K562 (cell line): ENCODE measurements around the gene RIPOR2. TPM values are rescaled to one million over a fixed set of nuclear protein-coding genes. Genes with fewer than 3 reads are reported as not detected.

ENCODE experiments used
- ATAC-seq: fragments of 200-7000 bp; cut with Tn5 transposase; 3 replicates; pipeline ENCODE4 v1.9.1; 2020; ENCODE audit warnings: moderate library complexity
- BruUV-seq: library from RNA; stranded (reverse); fragments of 400-500 nt; replicated peaks from 2 replicates; lab custom pipeline; 2021; lab: Mats Ljungman, UMichigan
- CTCF ChIA-PET: fragments of 300-600 bp; formaldehyde crosslinking; extraction: SDS; loops from one replicate; lab custom pipeline; 2021; ENCODE audit warnings: low intra/inter-chr PET ratio; lab: Yijun Ruan, JAX
- POLR2A ChIA-PET: fragments of 300-600, 350-650 bp; sonication (Branson Sonifier 250); formaldehyde crosslinking; extraction: SDS; loops from one replicate; lab custom pipeline; 2021; ENCODE audit warnings: antibody characterized with exemption, inconsistent platforms; lab: Yijun Ruan, JAX
- DNase-seq, 4 experiments: peaks; one replicate each; pipeline versions ENCODE4 v3.0.0 to v3.0.0-alpha.2; 2011 to 2018; ENCODE audit warnings: low spot score in 3 of 4, mixed read lengths in 3 of 4; ENCODE audit errors: extremely low read depth in 1 of 4
- FAIRE-seq: peaks from 2 replicates; lab custom pipeline; 2011; peaks lifted over from hg19 to GRCh38; lab: Jason Lieb, UNC
- H2AFZ ChIP-seq: 2 replicates; pipeline ENCODE4 v1.6.0; 2011; ENCODE audit warnings: low read depth, low read length, control low read depth, inconsistent platforms
- H3K27ac ChIP-seq: fragments of 200-600 bp; 3 replicates; pipeline ENCODE4 v1.8.0; 2011; ENCODE audit warnings: low read depth, mild to moderate bottlenecking, control low read depth, inconsistent platforms, low read length, moderate library complexity, mixed read lengths; ENCODE audit errors: extremely low read depth
- H3K27me3 ChIP-seq, 2 experiments: fragments of 300-600 bp in 1 of 2; 2 replicates in 1 of 2; 3 replicates in 1 of 2; pipeline versions ENCODE4 v1.6.0 to v1.8.0; 2011; ENCODE audit warnings: inconsistent platforms in 2 of 2, low read length in 2 of 2, mild to moderate bottlenecking in 1 of 2, mixed read lengths in 1 of 2, moderate library complexity in 1 of 2; ENCODE audit not compliant: control insufficient read depth in 2 of 2, insufficient read depth in 2 of 2
- H3K36me3 ChIP-seq: fragments of 300-600 bp; 3 replicates; pipeline ENCODE4 v1.8.0; 2011; ENCODE audit warnings: mild to moderate bottlenecking, low read length, inconsistent platforms; ENCODE audit not compliant: control insufficient read depth, insufficient read depth
- H3K4me1 ChIP-seq, 2 experiments: fragments of 200-600 bp in 1 of 2; replicated peaks in 1 of 2; 2 replicates in 1 of 2; 3 replicates in 1 of 2; pipeline versions ENCODE4 v1.5.1 to v1.8.0; 2011; ENCODE audit warnings: inconsistent platforms in 2 of 2, low read length in 2 of 2, mild to moderate bottlenecking in 1 of 2, mixed read lengths in 1 of 2, moderate library complexity in 1 of 2; ENCODE audit not compliant: control insufficient read depth in 2 of 2, insufficient read depth in 2 of 2
- H3K4me2 ChIP-seq: 2 replicates; pipeline ENCODE4 v1.6.1; 2011; ENCODE audit warnings: low read length, control low read depth, inconsistent platforms, mixed read lengths; ENCODE audit not compliant: insufficient read depth
- H3K4me3 ChIP-seq: fragments of 200-600 bp; sonication (generic), shearing (Covaris generic); 2 replicates; pipeline ENCODE4 v1.5.1; 2016; ENCODE audit warnings: control low read depth, inconsistent platforms
- H3K79me2 ChIP-seq: fragments of 200-600 bp; 3 replicates; pipeline ENCODE4 v1.8.0; 2011; ENCODE audit warnings: low read length, inconsistent platforms; ENCODE audit not compliant: control insufficient read depth, insufficient read depth
- H3K9ac ChIP-seq, 2 experiments: 2 replicates each; pipeline versions ENCODE4 v1.6.0 to v1.6.1; 2011; ENCODE audit warnings: low read depth in 2 of 2, low read length in 2 of 2, control low read depth in 1 of 2, inconsistent platforms in 1 of 2, mild to moderate bottlenecking in 1 of 2, mixed read lengths in 1 of 2; ENCODE audit not compliant: insufficient read depth in 1 of 2
- H3K9me1 ChIP-seq: one replicate; pipeline ENCODE4 v1.6.0; 2011; ENCODE audit warnings: inconsistent platforms, mild to moderate bottlenecking, low read length, moderate library complexity; ENCODE audit not compliant: control insufficient read depth, insufficient read depth
- H3K9me3 ChIP-seq: replicated peaks from 2 replicates; pipeline ENCODE4 v1.5.1; 2011; ENCODE audit warnings: low read depth, low read length, inconsistent platforms; ENCODE audit not compliant: control insufficient read depth, insufficient read depth
- H4K20me1 ChIP-seq: replicated peaks from 2 replicates; pipeline ENCODE4 v1.6.1; 2011; ENCODE audit warnings: low read length, inconsistent platforms, mixed read lengths; ENCODE audit not compliant: control insufficient read depth, insufficient read depth
- ATF4 ChIP-seq: fragments of 450-650 bp; formaldehyde crosslinking; IDR thresholded peaks from 2 replicates; pipeline ENCODE4 v1.4.0; 2022; ENCODE audit warnings: mild to moderate bottlenecking, moderate library complexity
- HDAC1 ChIP-seq, 2 experiments: fragments of 450-650 bp; IDR thresholded peaks; 2 replicates each; pipeline ENCODE4 v1.6.1; 2016 to 2017; ENCODE audit warnings: inconsistent platforms in 1 of 2, mild to moderate bottlenecking in 1 of 2, moderate library complexity in 1 of 2
- NFE2L1 ChIP-seq: fragments of 450-650 bp; IDR thresholded peaks from 2 replicates; pipeline ENCODE4 v1.6.1; 2016; ENCODE audit warnings: missing genetic modification characterization, low read depth, mild to moderate bottlenecking, missing compliant biosample characterization, moderate library complexity, borderline replicate concordance
- NFIC ChIP-seq: fragments of 450-650 bp; IDR thresholded peaks from 2 replicates; pipeline ENCODE4 v1.6.1; 2017; ENCODE audit warnings: mild to moderate bottlenecking, inconsistent platforms
- POLR2B ChIP-seq: fragments of 450-650 bp; IDR thresholded peaks from 2 replicates; pipeline ENCODE4 v1.6.1; 2018; ENCODE audit warnings: low read depth; ENCODE audit not compliant: partially characterized antibody
- SIN3A ChIP-seq, 2 experiments: fragments of 150-350 bp in 1 of 2; IDR thresholded peaks; 2 replicates each; pipeline ENCODE4 v1.6.1; 2011 to 2016; ENCODE audit warnings: borderline replicate concordance in 2 of 2, low read depth in 2 of 2, low read length in 2 of 2, mild to moderate bottlenecking in 2 of 2, moderate library complexity in 2 of 2; ENCODE audit not compliant: control insufficient read depth in 1 of 2
- SMAD1 ChIP-seq: fragments of 150-350 bp; IDR thresholded peaks from 2 replicates; pipeline ENCODE4 v1.6.1; 2014; ENCODE audit warnings: low read length, low read depth; ENCODE audit not compliant: partially characterized antibody
- TAF15 ChIP-seq: fragments of 200-400 bp; formaldehyde crosslinking; IDR thresholded peaks from 2 replicates; pipeline ENCODE4 v1.6.1; 2017; ENCODE audit warnings: mild to moderate bottlenecking, low read depth, low read length, moderate library complexity
- ZNF121 ChIP-seq: sonication (generic); formaldehyde crosslinking; conservative IDR thresholded peaks from 2 replicates; pipeline ENCODE4 v1.8.0; 2022; ENCODE audit warnings: missing genetic modification reagents
- ZNF3 ChIP-seq: fragments of 250-450 bp; sonication (Bioruptor Pico); IDR thresholded peaks from 2 replicates; pipeline ENCODE4 v1.5.0; 2021; ENCODE audit warnings: mild to moderate bottlenecking, moderate library complexity
- ZNF655 ChIP-seq: fragments of 250-450 bp; sonication (Bioruptor Pico); IDR thresholded peaks from 2 replicates; pipeline ENCODE4 v1.5.0; 2021
- in situ Hi-C: fragments of 300-500 bp; cut with MboI; formaldehyde crosslinking; loops from 4 replicates; pipeline ENCODE4 v1.15.0; 2018; ENCODE audit warnings: inconsistent platforms, mixed read lengths
- intact Hi-C: fragments of 100-400 bp; cut with micrococcal nuclease; formaldehyde crosslinking; loops from 2 replicates; pipeline ENCODE4 v1.14.2; 2022
- polyA plus RNA-seq, 8 experiments: library from polyadenylated mRNA; depleted of rRNA in 4 of 8; stranded (reverse) in 5 of 8; unstranded in 3 of 8; fragments of >200 nt; fragmentation: Nextera tagmentation in 2 of 8; fragmentation: Illumina TruSeq in 1 of 8; extraction: Ambion mirVana in 2 of 8; extraction: Trizol in 1 of 8; gene quantifications; 2 replicates each; pipeline versions ENCODE4 v1.2.1 to v1.2.3, GENCODE V29; 2011 to 2014; ENCODE audit warnings: inconsistent platforms in 1 of 8, missing spikeins in 1 of 8
- total RNA-seq, 7 experiments: library from RNA; depleted of rRNA in 6 of 7; stranded (reverse); fragments of >200 nt in 6 of 7; fragmentation: Illumina TruSeq in 2 of 7; extraction: Trizol in 2 of 7; gene quantifications; 2 replicates each; pipeline versions ENCODE4 v1.2.1 to v1.2.3, GENCODE V29; 2011 to 2021; ENCODE audit warnings: low replicate concordance in 1 of 7

RIPOR2 gene
- total and polyA plus RNA-seq, 9 of the 15 experiments (the other 6 are each of a cell fraction or from before 2014, with no cell fraction given): 0.04 to 1.0 (median 0.47) TPM; not detected in 2

GRCh38 chr6:24926192-24926591 is 9.6 kb downstream of the RIPOR2 start (continued):
- TF ChIP-seq ZNF655: no peak

- Histone ChIP-seq H4K20me1 (no peaks in the 10 kb centered on the region), H3K9ac (no peak overlapping the region), H3K36me3 (no peaks in the 10 kb centered on the region), H3K4me2 (no peak overlapping the region), H3K79me2 (no peaks in the 10 kb centered on the region), H2AFZ (no peak overlapping the region), H3K27me3 (peaks cover 0 to 5% of the 10 kb centered on the region in 2 experiments; a peak in 1 of 5 replicates), H3K27ac (no peak overlapping the region), H3K9me1 (no peaks in the 10 kb centered on the region), H3K4me1 (no peaks in the 10 kb centered on the region), H3K4me3 (no peak overlapping the region), H3K9me3 (no peaks in the 10 kb centered on the region)
- FAIRE-seq (no peak), DNase-seq (no peak), ATAC-seq (no peak)
- in situ Hi-C loops (no loop called here), intact Hi-C loops (no loop called here)
- ChIA-PET CTCF (no interaction called here), POLR2A (no interaction called here)
- no TSS peak for BruUV-seq
- TF ChIP-seq NFE2L1 (no peak), TAF15 (no peak), POLR2B (no peak), ZNF121 (CRISPR knock-in tag) (no peak), NFIC (no peak), ATF4 (CRISPR knock-in tag) (no peak), SMAD1 (no peak), ZNF3 (no peak), SIN3A (IDR thresholded peaks at IDR 0.05; ENCODE audit: borderline replicate concordance in 2 of 2, control insufficient read depth in 1 of 2, low read depth in 2 of 2, low read length in 2 of 2) (no peak), HDAC1 (IDR thresholded peaks at IDR 0.05) (no peak)
Observed at GRCh38 chr6:24925661-24926060, 10.1 kb downstream of the RIPOR2 start.
